GM18507 (cell line): ENCODE results near the gene OBSCN.

Experiments used
- DNase-seq: peaks from one replicate; pipeline ENCODE4 v3.0.0; 2011; ENCODE audit warnings: low read depth; ENCODE audit not compliant: insufficient read length; ENCODE audit errors: extremely low spot score
- FAIRE-seq: peaks from 2 replicates; lab custom pipeline; 2011; peaks lifted over from hg19 to GRCh38; lab: Jason Lieb, UNC

Gene OBSCN

DNA sequence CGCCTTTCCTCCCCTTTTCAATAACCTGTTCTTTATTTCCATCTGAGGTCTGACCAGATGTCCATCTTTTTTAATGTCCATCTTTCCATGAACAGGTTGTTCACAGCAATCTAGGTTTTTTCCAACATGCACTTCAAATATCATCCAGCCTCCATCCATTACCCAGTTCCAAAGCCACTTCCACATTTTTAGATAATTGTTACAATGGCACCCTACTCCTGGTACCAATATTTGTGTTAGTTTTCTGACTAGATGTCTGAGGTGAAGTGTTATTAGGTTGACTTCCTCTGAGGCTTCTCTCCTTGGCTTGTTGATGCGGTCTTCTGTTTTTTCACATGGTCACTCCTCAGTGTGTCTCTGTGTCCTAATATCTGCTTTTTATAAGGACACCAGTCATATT is 89.4 kb downstream of the OBSCN start:
- FAIRE-seq (no peak), DNase-seq (no peak)

DNA sequence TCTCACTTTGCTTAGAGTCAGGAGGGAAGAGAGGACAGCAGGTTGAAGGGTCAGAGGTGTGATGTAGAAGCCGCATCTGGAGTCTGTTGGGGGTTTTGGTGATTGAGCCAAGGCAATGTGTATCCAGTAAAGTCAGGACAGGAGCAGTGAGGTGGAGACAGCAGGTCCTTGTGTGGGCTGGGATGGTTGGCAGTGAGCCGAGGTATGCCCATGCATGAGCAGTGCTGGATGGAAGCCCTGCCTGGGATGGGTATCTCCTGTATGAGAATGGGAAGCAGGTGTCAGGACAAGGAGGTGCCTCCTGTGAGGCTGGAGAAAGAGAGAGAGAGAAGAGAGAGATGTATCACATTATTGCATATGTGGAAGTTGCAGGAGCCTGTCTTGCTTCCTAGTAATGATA is 90.0 kb downstream of the OBSCN start:
- DNase-seq (no peak), FAIRE-seq (no peak)

DNA sequence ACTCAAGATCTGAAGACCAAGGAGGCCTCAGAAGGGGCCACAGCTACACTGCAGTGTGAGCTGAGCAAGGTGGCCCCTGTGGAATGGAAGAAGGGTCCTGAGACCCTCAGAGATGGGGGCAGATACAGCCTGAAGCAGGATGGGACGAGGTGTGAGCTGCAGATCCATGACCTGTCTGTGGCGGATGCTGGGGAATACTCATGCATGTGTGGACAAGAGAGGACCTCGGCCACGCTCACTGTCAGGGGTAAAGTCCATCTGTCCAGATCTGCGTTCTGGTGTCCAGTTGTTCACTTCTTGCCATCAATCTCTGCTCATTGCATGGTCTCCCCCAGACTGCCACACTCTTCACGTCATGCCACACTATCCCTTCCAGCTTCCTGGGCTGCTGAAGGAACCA is 90.6 kb downstream of the OBSCN start:
- no peak for DNase-seq
- FAIRE-seq: no peak

DNA sequence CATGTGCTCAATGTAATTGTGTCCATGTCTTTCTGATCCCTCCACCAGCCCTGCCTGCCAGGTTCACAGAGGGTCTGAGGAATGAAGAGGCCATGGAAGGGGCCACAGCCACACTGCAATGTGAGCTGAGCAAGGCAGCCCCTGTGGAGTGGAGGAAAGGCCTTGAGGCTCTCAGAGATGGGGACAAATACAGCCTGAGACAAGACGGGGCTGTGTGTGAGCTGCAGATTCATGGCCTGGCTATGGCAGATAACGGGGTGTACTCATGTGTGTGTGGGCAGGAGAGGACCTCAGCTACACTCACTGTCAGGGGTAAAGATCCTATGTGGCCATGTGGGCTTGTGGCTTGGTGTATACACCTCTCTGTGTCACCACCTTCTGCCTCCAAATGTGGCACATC is 91.4 kb downstream of the OBSCN start:
- FAIRE-seq (no peak), DNase-seq (no peak)

DNA sequence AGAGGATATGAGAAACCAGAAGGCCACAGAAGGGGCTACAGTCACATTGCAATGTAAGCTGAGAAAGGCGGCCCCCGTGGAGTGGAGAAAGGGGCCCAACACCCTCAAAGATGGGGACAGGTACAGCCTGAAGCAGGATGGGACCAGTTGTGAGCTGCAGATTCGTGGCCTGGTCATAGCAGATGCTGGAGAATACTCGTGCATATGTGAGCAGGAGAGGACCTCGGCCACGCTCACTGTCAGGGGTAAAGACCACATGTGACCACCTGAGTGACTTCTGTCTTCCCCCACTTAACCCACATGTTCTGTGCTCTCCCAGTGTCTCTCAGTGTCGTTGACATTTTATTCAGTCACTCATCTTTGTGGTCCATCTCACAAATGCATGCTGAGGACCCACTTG is 92.1 kb downstream of the OBSCN start:
- DNase-seq (no peak), FAIRE-seq (no peak)

DNA sequence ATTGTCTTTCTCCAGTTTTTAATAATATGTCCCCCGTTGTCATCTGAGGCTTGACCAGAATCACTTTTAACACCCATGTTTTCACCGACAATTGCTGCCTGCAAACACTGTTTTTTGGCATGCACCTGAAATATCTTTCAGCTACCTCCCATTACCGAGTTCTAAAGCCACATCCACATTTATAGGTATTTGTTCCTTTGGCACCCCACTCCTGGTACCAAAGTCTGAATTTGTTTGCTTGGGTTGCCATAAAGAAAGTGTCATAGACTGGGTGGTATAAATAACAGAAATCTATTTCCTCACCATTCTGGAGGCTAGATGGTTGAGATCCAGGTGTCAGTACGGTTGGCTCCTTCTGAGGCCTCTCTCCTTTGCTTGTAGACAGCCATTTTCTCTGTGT is 94.2 kb downstream of the OBSCN start:
- no peak for FAIRE-seq

DNA sequence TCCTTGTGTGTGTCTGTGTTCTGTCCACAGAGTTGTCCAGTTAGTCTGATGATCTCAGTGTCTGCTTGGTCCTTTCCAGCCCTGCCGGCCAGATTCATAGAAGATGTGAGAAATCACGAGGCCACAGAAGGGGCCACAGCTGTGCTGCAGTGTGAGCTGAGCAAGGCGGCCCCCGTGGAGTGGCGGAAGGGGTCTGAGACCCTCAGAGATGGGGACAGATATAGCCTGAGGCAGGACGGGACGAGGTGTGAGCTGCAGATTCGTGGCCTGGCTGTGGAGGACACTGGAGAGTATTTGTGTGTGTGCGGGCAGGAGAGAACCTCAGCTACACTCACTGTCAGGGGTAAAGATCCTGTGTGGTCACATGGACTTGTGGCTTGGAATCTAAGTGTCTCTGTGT is 95.8 kb downstream of the OBSCN start:
- DNase-seq: no peak
- no peak for FAIRE-seq

More for the DNA sequence above, 94.2 kb downstream of the OBSCN start:
- DNase-seq: no peak

DNA sequence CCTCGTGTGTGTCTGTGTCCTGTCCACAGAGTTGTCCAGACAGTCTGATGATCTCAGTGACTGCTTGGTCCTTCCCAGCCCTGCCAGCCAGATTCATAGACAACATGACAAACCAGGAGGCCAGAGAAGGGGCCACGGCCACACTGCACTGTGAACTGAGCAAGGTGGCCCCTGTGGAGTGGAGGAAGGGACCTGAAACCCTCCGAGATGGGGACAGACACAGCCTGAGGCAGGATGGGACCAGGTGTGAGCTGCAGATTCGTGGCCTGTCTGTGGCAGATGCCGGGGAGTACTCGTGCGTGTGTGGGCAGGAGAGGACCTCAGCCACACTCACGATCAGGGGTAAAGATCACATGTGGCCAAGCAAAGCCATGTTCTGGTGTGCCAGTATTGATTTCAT is 96.4 kb downstream of the OBSCN start:
- FAIRE-seq (no peak), DNase-seq (no peak)

DNA sequence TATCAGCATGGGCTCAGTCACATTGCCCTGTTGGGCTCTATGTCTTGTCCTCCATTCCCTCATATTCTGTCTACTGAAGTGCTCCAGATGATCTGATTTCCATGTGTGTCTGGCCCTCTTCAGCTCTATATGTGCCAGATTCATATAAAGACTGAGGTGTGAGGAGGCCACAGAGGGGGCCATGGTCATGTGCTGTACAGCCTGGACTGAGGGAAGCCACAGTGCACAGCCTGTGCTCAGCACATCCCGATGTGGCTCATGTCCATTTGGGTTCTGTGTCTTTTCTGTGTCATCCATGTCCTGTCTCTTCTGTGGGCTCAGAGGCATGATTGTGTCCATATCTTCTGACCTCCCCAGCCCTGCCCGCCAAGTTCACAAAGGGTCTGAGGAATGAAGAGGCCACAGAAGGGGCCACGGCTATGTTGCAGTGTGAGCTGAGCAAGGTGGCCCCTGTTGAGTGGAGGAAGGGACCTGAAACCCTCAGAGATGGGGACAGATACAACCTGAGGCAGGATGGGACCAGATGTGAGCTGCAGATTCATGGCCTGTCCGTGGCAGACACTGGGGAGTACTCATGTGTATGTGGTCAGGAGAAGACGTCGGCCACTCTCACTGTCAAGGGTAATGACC is 97.0 kb downstream of the OBSCN start:
- FAIRE-seq: no peak
- no peak for DNase-seq

DNA sequence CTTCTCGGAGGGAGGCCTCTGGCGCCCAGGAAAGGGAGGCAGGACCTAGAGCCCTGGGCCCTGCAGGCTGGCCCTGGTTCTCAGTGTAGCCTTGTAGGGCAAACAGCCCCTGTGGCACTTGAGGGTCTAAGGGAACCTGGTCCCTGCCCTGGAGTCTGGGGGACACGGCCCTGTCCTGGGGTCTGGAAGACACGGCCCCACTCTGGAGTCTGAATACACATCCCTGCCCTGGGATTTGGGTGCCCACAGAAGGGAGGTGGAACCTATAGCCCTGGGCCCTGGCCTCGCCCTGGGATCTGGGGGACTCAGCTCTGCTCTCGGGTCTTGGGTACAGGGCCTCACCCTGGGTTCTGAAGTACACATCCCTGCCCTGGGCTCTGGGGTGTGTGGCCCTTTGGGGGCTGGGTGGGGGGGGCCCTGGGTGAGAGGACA is 97.9 kb downstream of the OBSCN start:
- FAIRE-seq (no peak), DNase-seq (no peak)

DNA sequence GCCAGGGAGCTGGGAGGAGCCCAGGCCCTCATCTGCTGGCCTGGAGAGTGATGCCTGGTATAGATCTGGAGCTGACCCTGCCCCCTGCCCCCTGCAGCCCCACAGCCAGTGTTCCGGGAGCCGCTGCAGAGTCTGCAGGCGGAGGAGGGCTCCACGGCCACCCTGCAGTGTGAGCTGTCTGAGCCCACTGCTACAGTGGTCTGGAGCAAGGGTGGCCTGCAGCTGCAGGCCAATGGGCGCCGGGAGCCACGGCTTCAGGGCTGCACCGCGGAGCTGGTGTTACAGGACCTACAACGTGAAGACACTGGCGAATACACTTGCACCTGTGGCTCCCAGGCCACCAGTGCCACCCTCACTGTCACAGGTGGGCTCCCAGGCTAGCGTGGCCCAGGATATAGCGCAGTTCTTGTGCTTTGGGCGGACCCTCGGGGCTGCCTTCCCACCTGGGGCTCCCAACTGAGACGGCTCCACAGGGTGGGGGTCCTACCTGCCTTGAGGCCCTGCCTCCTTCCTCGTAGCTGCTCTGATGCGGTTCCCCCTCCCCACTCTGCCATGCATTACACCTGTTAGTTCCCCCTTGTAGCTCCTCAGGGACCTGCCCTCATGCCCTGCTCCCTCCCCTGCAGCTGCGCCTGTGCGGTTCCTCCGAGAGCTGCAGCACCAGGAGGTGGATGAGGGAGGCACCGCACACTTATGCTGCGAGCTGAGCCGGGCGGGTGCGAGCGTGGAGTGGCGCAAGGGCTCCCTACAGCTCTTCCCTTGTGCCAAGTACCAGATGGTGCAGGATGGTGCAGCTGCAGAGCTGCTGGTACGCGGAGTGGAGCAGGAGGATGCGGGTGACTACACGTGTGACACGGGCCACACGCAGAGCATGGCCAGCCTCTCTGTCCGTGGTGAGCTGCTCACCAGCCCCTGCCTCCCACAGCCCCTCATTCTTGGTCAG is 98.7 kb downstream of the OBSCN start:
- no peak for FAIRE-seq
- DNase-seq: no peak

DNA sequence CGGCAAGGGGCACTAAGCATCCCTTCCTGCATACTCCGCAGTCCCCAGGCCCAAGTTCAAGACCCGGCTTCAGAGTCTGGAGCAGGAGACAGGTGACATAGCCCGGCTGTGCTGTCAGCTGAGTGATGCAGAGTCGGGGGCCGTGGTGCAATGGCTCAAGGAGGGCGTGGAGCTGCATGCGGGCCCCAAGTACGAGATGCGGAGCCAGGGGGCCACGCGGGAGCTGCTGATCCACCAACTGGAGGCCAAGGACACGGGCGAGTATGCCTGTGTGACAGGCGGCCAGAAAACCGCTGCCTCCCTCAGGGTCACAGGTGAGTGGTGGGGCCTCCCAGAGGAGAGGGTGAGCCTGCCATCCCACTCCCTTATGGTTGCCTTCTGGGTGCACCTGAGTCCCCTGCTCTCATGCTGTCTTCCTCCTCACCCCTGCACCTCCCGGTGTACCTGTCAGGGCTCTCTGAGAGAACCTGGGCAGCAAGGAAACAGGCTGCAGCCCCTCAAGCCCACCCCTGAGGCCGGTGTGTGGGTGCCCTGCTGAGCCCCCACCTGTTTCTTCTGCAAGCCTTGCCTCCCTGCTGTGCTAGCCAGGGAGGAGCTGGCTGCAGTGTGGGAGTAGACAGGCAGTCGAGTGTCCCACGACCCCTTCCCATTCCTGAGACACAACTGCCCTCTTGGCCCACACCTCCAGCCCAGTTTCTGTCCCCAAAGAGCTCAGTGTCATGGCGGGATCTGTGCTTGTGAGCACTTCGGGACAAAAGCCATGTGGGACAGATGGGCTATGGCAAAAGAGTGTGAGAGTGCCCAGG is 99.6 kb downstream of the OBSCN start:
- FAIRE-seq (no peak), DNase-seq (no peak)

DNA sequence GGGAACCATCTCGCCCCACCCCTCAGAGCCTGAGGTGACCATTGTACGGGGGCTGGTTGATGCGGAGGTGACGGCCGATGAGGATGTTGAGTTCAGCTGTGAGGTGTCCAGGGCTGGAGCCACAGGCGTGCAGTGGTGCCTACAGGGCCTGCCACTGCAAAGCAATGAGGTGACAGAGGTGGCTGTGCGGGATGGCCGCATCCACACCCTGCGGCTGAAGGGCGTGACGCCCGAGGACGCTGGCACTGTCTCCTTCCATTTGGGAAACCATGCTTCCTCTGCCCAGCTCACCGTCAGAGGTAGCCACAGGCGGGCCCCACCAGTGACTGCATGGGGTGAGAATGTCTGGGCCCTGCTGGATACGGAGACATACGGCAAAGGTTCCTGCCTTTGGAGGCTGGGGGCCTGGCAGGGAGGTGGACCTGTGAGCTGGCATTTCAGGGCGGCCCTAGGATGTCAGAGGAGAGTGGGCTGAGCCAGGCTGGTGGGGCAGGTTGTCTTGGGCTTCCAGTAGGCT is 100.3 kb downstream of the OBSCN start:
- DNase-seq: no peak
- FAIRE-seq: no peak

DNA sequence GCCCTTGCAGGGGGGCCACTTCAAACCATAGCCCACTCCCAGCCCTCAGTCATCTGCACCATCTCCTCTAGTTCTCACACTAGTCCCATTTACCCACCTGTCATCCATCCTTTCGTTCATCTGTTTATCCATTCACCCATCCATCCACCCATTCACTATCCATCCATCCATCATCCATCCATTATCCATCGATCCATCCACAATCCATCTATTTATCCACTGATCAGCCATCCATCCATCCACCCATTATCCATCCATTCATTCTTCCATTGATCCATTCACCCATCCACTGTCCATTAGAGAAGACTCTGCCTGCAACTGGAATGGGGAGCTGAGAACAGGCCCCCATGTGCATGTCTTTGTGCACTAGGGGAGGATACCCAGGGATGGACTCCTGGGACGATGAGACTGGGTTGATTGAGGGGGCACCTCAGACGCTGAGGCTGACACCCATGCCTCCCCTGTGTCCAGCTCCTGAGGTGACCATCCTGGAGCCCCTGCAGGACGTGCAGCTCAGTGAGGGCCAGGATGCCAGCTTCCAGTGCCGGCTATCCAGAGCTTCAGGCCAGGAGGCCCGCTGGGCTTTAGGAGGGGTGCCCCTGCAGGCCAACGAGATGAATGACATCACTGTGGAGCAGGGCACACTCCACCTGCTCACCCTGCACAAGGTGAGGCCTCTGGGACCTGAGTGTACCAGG is 100.9 kb downstream of the OBSCN start:
- DNase-seq (no peak), FAIRE-seq (no peak)

DNA sequence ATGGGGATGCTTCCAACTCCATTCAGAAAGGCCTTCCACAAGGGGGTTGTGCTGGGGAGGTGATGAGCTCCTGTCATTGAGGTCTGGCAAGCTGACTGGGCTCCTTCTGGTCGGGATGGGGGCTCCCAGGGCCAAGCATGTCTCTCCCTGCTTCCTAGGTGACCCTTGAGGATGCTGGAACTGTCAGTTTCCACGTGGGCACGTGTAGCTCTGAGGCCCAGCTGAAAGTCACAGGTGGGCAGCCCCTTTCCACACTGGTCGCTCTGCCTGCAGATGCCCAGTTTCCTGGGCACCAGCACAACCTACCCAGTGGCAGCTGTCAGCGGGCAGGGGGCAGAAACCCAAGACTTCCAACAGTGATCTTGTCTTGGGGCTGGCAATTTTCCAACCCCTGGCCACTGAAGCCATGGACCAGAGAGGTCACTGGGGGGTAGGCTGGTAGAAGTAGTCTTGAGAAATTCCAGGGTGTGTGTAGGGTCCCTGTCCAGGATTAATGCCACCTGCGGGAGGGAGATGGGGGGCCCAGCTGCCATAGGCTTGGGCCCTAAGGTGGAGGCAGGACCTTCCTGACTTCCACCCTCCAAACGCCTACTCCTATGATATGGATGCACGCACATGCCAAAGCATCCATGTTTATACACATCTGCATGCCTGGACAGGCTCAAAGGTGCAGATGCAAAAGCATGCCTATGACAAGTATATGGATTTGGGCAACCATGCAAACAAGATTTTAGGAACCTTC is 101.7 kb downstream of the OBSCN start:
- FAIRE-seq (no peak), DNase-seq (no peak)

DNA sequence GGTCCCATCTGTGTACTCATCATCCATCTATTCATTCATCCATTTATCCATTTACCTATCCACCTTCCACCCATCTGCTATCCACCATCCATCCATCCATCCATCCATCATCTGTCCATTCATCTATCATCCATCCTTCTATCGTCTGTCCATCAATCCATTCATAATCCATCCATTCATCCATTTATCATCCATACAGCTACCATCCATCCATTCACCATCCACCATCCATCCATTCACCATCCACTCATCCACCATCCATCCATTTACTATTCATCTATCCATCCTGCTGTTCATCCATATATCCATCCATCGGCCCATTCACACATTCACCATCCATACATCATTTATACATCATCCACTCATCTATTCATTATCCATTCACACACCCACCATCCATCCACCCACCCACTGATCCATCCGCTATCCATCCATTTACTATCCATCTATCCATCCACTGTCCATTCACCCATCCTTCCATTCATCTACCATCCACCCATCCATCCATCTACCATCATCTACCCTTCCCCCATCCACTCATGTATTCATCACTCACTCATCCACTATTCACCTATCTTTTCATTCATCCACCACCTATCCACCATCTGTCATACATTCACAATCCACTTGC is 102.4 kb downstream of the OBSCN start:
- DNase-seq (no peak), FAIRE-seq (no peak)

DNA sequence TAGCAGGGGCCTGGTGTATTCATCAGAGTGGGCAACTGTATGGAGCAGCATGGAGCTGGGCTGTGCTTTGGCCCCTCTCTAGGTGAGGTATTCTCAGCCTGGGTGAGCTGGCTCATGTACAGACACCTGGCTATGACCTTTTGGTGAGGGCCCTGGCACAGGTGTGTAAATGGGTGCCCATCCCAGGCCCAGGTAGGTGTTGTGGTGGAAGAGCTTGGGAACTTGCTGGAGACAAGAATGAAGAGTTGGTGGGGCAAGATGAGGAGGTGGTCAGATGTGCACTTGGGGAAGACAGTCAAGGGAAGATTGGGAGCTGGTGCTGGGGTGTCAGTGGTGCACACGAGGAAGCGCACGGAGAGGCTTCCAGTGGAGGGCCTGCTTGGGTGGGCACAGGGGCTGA is 103.2 kb downstream of the OBSCN start:
- DNase-seq (no peak), FAIRE-seq (no peak)

DNA sequence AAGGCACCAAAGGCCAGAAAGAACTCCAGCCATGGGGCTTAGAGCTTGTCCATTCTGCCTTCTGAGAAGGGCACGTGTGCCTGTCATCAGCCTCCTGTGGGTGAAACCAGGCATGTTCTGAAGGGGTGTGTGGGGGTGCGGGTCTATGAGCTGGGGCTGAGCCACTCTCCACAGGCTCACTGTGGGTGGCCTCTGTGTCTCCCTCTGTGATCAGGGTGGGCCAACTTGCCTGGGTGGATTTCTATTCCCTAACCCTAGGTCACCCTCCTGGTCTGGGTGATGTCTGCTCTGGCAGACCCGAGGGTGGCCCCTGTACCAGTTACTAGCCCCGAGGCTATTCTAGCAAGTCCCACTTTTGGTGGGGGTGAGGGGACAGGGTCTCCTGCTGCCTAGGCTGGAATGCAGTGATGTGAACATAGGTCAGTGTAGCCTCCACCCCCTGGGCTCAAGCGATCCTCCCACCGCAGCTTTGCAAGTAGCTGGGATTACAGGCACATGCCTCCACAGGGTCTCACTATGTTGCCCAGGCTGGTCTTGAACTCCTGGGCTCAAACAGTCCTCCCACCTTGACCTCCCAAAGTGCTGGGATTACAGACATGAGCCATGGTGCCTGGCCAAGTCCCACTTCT is 104.4 kb downstream of the OBSCN start:
- no peak for FAIRE-seq
- DNase-seq: no peak
